Tibial nerve (tissue), 4 donors: ENCODE data around the gene CFAP57. TPM values are rescaled to one million over a fixed set of nuclear protein-coding genes. Genes with fewer than 3 reads are reported as not detected.

Experiments used
- DNase-seq, 2 donors: peaks; one replicate each; pipeline ENCODE4 v3.0.0-alpha.2; 2019; ENCODE audit warnings: low spot score in 2 of 2
- H3K27ac ChIP-seq, 4 donors: fragments of 200-600 bp; sonication (generic) in 3 of 4; one replicate each; pipeline ENCODE4 v1.5.1; 2017 to 2019; ENCODE audit warnings: mild to moderate bottlenecking in 1 of 4
- H3K27me3 ChIP-seq, 2 donors: fragments of 200-600 bp; sonication (generic) in 1 of 2; one replicate each; pipeline versions ENCODE4 v1.5.1 to v1.6.0; 2017 to 2019
- H3K36me3 ChIP-seq, 3 donors: fragments of 200-600 bp; sonication (generic); one replicate each; pipeline ENCODE4 v1.5.1; 2018 to 2019
- H3K4me1 ChIP-seq, 4 donors: fragments of 200-600 bp; sonication (generic) in 3 of 4; one replicate each; pipeline ENCODE4 v1.5.1; 2017 to 2019
- H3K4me3 ChIP-seq, 4 donors: fragments of 200-600 bp; sonication (generic) in 3 of 4; one replicate each; pipeline ENCODE4 v1.5.1; 2017 to 2019; ENCODE audit warnings: mild to moderate bottlenecking in 1 of 4, moderate library complexity in 1 of 4
- H3K9me3 ChIP-seq, 4 donors: fragments of 200-600 bp; sonication (generic) in 3 of 4; one replicate each; pipeline ENCODE4 v1.5.1; 2017 to 2019
- CTCF ChIP-seq, 5 experiments: fragments of 200-600 bp in 3 of 5; fragments of 450-650 bp in 2 of 5; sonication (generic) in 3 of 5; IDR thresholded peaks; one replicate each; pipeline ENCODE4 v1.5.1; 2016 to 2019; ENCODE audit warnings: antibody characterized with exemption in 5 of 5, mild to moderate bottlenecking in 3 of 5, moderate library complexity in 2 of 5
- EP300 ChIP-seq, 2 donors: sonication (generic); formaldehyde crosslinking; IDR thresholded peaks; one replicate each; pipeline ENCODE4 v1.6.1; 2017; ENCODE audit warnings: antibody characterized with exemption in 2 of 2, mild to moderate bottlenecking in 1 of 2
- POLR2A ChIP-seq, 2 donors: fragments of 450-650 bp; IDR thresholded peaks; one replicate each; pipeline ENCODE4 v1.6.1; 2017; ENCODE audit warnings: antibody characterized with exemption in 2 of 2, mild to moderate bottlenecking in 2 of 2, moderate library complexity in 2 of 2
- WGBS, 2 donors: methylation state at CpG; one replicate each; pipeline ENCODE4 v1.1.5; 2018; 5-methylcytosine and 5-hydroxymethylcytosine counted together
- total RNA-seq, 4 donors: library from RNA; depleted of rRNA; stranded (reverse); fragments of >200 nt; gene quantifications; one replicate each; pipeline ENCODE4 v1.1.0, GENCODE V29; 2016

The CFAP57 gene
- total RNA-seq, 4 donors from 2014 or later: 0.21 to 0.30 (median 0.22) TPM; not detected in 1

DNA sequence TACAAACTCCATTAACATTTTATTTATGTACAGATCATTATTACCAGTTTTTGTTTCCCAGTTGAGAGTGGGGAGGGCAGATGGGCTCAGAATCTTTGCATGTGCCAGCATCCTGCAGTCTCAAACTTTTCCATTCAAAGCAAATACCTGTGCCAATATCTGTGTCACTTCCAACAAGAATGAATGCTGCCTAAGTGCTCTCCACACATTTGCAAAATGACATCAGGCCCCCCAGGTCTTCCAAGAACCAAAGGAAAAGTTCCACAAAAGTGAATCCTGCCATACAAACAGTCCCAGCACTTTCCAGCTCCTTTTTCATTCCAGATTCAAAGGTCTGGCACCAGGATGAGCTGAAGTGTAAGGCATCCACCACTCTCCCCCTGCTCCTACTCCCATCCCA is 127.0 kb downstream of the CFAP57 start:
- DNase-seq: no peak
- TF ChIP-seq EP300 (IDR thresholded peaks at IDR 0.05): no peak
- no peak for TF ChIP-seq CTCF (IDR thresholded peaks at IDR 0.05)
- no peak for TF ChIP-seq POLR2A (IDR thresholded peaks at IDR 0.05)
- no peaks in the 10 kb centered on the region for H3K36me3 ChIP-seq
- H3K27ac ChIP-seq: peak overlapping the region; percentile 12 to 82 (median 36)
- H3K4me3 ChIP-seq: no peak overlapping the region
- no peaks in the 10 kb centered on the region for H3K27me3 ChIP-seq
- H3K4me1 ChIP-seq: peaks cover 0 to 57% (median 24%) of the 10 kb centered on the region in 4 donors
- H3K9me3 ChIP-seq: no peaks in the 10 kb centered on the region

GRCh38 chr1:43300378-43301094 is 128.4 kb downstream of the CFAP57 start, which contains the start of gene TIE1:
TIE1 (plus strand) TSS chr1:43300982; CDS start chr1:43301072, 90 bp downstream.
- 58 to 59% methylated on average over 9 to 10 of the region's 10 CpGs for WGBS, 2 donors
- peaks cover 0 to 53% (median 20%) of the 10 kb centered on the region in 4 donors for H3K4me1 ChIP-seq
- no peak for DNase-seq
- H3K9me3 ChIP-seq: no peaks in the 10 kb centered on the region
- peak within 1 kb of the TSS in 2 of 4 donors; percentile 6 to 37 for H3K4me3 ChIP-seq
- no peaks in the 10 kb centered on the region for H3K36me3 ChIP-seq
- no peaks in the 10 kb centered on the region for H3K27me3 ChIP-seq
- H3K27ac ChIP-seq: peak within 1 kb of the TSS; percentile 35 to 82 (median 38)
- TF ChIP-seq CTCF (IDR thresholded peaks at IDR 0.05) (no peak), POLR2A (IDR thresholded peaks at IDR 0.05) (no peak), EP300 (IDR thresholded peaks at IDR 0.05) (peak in 1 of 2 donors; percentile 34)

DNA sequence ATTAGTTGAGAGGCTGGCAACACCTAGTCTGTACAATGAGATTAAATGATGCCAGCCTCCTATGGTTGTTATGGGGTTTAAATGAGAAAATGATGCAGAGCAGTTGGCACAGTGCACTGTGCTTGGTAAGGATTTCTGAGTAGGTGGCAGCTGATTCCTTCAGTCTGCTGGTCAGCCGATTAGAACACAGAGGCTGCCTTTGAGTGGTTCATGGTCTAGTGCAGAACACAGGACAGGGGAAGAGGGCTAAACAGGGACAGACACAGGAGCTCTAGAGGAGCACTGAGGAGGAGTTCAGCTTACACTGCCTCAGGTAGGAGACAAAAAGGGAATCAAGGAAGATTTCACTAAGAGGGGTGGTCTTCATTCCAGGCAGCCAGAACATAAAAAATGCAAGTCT is 130.1 kb downstream of the CFAP57 start:
- WGBS, 2 donors: 37 to 56% methylated on average over 1 of the region's 1 CpG
- H3K27me3 ChIP-seq: no peaks in the 10 kb centered on the region
- peak overlapping the region in 2 of 4 donors; percentile 6 to 37 for H3K4me3 ChIP-seq
- H3K27ac ChIP-seq: peak overlapping the region; percentile 23 to 82 (median 47)
- peaks cover 0 to 37% (median 13%) of the 10 kb centered on the region in 4 donors for H3K4me1 ChIP-seq
- no peak for DNase-seq
- H3K9me3 ChIP-seq: no peaks in the 10 kb centered on the region
- TF ChIP-seq EP300 (IDR thresholded peaks at IDR 0.05) (peak in 1 of 2 donors; percentile 45), CTCF (IDR thresholded peaks at IDR 0.05) (no peak), POLR2A (IDR thresholded peaks at IDR 0.05) (peak in 1 of 2 donors; percentile 24)
- no peaks in the 10 kb centered on the region for H3K36me3 ChIP-seq

DNA sequence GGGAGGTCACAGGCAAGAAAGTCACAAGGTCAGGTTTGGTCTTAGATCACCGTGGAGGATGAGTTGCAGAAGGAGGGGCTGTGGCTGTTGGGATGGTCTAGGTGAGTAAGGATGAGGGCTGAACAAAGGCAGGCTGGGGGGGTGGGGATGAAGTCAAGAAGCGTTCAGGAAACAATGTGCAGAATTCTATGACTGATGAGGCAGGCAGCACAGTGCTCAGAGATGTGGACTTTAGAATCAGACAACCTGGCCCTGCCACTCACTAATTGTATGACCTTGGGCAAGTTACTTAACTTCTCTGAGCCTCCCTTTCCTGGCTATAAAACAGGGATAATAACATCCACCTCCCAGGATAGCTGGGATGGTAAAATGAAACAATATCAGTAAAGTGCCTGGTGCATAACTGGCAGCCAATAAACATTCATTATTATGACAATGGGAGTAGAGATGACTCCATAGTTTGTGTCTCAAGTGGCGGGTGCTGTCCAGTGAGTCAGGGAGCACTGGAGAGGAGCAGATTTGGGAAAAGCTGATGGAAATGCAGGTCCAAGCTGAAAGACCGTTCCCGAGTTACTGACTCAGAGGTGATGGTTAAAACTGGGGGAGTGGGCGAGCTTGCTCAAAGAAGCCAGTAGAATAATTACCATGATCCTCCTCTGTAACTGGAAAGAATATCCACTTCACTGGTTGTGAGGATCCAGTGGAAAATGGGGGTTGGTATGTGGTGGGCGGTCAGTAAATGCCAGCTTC is 130.8 kb downstream of the CFAP57 start:
- TF ChIP-seq CTCF (IDR thresholded peaks at IDR 0.05) (no peak), EP300 (IDR thresholded peaks at IDR 0.05) (no peak), POLR2A (IDR thresholded peaks at IDR 0.05) (no peak)
- Histone ChIP-seq H3K4me3 (peak overlapping the region in 2 of 4 donors; percentile 6 to 37), H3K36me3 (no peaks in the 10 kb centered on the region), H3K9me3 (no peaks in the 10 kb centered on the region), H3K27ac (peak overlapping the region; percentile 23 to 82 (median 47)), H3K4me1 (peaks cover 0 to 34% (median 11%) of the 10 kb centered on the region in 4 donors), H3K27me3 (no peaks in the 10 kb centered on the region)
- no peak for DNase-seq
- 51 to 54% methylated on average over 7 of the region's 7 CpGs for WGBS, 2 donors
